RPMI8226 (cell line): Measurements from ENCODE around the gene NEK5.
"Not testable (repeated sequence)": the region's sequence is repeated elsewhere in the genome, so short reads cannot be mapped to it uniquely, and the experiment has no call there.

Experiments
- DNase-seq: peaks from one replicate; pipeline ENCODE4 v3.0.0-alpha.2; 2015

Gene NEK5

GRCh38 chr13:52128714-52129700, at the start of gene NEK5:
Gene NEK5, minus strand, starts transcription at chr13:52129073. Its CDS starts 1,591 bp downstream, at chr13:52127482.
- peak; percentile 53 for DNase-seq

- no peak for DNase-seq
Measured at GRCh38 chr13:52177276-52177675, 48.4 kb upstream of the NEK5 start.

- not testable (repeated sequence) for DNase-seq
Measured at GRCh38 chr13:52173970-52174369, 45.1 kb upstream of the NEK5 start.

- DNase-seq, result no peak
Measured at GRCh38 chr13:52173373-52173772, 44.5 kb upstream of the NEK5 start.

- not testable (repeated sequence) for DNase-seq
Measured at GRCh38 chr13:52171686-52172085, 42.8 kb upstream of the NEK5 start.

- not testable (repeated sequence) for DNase-seq
Measured at GRCh38 chr13:52170828-52171391, 42.0 kb upstream of the NEK5 start.

- no peak for DNase-seq
Measured at GRCh38 chr13:52169839-52170238, 41.0 kb upstream of the NEK5 start.

- DNase-seq, result no peak
Measured at GRCh38 chr13:52165411-52165810, 36.5 kb upstream of the NEK5 start.

- DNase-seq, result no peak
Measured at GRCh38 chr13:52164989-52165388, 36.1 kb upstream of the NEK5 start.

- not testable (repeated sequence) for DNase-seq
Measured at GRCh38 chr13:52163878-52164277, 35.0 kb upstream of the NEK5 start.

- no peak for DNase-seq
Measured at GRCh38 chr13:52162279-52163101, 33.6 kb upstream of the NEK5 start.

GRCh38 chr13:52161181-52161646, 32.3 kb upstream of the NEK5 start:
- DNase-seq, result no peak

- no peak for DNase-seq
Measured at GRCh38 chr13:52160506-52160905, 31.6 kb upstream of the NEK5 start.

GRCh38 chr13:52160053-52160452, 31.2 kb upstream of the NEK5 start:
- no peak for DNase-seq

GRCh38 chr13:52159159-52159982, 30.5 kb upstream of the NEK5 start, which contains the start of gene NEK3:
Gene NEK3, minus strand, starts transcription at chr13:52159597. Its CDS starts 3,406 bp downstream, at chr13:52156191.
- peak; percentile 70 for DNase-seq

- no peak for DNase-seq
Measured at GRCh38 chr13:52158629-52159158, 29.8 kb upstream of the NEK5 start.

- DNase-seq, result no peak
Measured at GRCh38 chr13:52156724-52157261, 27.9 kb upstream of the NEK5 start.

GRCh38 chr13:52155177-52155576, 26.3 kb upstream of the NEK5 start:
- DNase-seq, result no peak

GRCh38 chr13:52147225-52147624, 18.4 kb upstream of the NEK5 start:
- DNase-seq, result no peak

GRCh38 chr13:52141299-52141698, 12.4 kb upstream of the NEK5 start:
- DNase-seq, result no peak

GRCh38 chr13:52137489-52137888, 8.6 kb upstream of the NEK5 start:
- DNase-seq, result no peak
